GM10248 (cell line): ENCODE measurements around the gene SLC6A3.

Source experiments
- CTCF ChIA-PET: fragments of 300-600 bp; sonication (Branson Sonifier 250); formaldehyde crosslinking; extraction: SDS; loops from one replicate; lab custom pipeline; 2021; ENCODE audit warnings: antibody characterized with exemption; lab: Yijun Ruan, JAX
- POLR2A ChIA-PET: fragments of 350-650 bp; sonication (Branson Sonifier 250); formaldehyde crosslinking; extraction: SDS; loops from one replicate; lab custom pipeline; 2020; ENCODE audit warnings: antibody characterized with exemption; lab: Yijun Ruan, JAX
- DNase-seq: peaks from one replicate; pipeline ENCODE4 v3.0.0; 2012; ENCODE audit errors: extremely low spot score
- TF ChIP-seq, protein P1 (sequence below): IDR thresholded peaks from 2 replicates; pipeline ENCODE4 v1.5.1; 2012; ENCODE audit warnings: mild to moderate bottlenecking, low read depth; ENCODE audit errors: extremely low read depth, missing control alignments, control extremely low read depth

The SLC6A3 gene

DNA sequence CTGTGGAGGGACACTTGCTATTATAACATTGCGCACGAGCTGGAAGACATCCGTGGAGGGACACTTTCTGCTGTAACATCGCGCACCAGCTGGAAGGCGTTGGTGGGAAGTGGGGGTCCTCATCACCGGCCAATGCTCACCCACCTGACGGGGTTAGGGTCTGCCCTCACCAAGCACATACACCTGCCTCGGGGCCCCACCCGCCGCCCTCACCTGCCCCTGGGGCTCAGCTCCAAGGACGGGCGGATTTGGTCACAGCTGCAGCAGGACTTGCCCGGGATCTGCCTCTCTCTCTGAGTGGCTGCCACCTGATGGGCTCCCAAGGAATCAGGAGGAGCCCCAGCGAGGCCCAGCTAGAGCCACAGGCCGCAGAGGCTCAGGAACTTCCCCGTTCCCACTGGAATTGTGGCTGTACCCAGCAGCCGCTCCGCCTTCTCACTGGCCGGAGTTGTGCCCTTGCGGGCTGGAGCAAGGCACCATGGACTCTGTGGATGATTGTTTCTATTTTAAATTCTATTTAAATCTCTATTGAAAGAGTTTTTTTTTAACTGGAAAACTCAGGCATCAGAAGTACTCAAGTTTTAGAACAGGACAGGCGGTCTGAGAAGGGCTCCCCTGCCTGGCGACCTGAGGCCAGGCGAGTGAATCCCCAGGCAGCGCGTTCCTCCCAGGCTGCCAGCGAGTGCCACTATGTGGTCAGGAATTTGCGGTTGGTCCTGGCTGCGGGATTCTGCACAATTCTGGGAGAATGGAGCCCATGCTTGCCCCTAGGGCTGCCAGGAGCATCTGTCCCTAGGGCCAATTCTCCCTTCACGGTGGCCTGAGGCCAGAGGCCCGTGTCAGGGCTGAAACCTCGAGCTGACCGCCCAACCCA lies 38.9 kb upstream of the SLC6A3 start:
- TF ChIP-seq, protein P1, sequence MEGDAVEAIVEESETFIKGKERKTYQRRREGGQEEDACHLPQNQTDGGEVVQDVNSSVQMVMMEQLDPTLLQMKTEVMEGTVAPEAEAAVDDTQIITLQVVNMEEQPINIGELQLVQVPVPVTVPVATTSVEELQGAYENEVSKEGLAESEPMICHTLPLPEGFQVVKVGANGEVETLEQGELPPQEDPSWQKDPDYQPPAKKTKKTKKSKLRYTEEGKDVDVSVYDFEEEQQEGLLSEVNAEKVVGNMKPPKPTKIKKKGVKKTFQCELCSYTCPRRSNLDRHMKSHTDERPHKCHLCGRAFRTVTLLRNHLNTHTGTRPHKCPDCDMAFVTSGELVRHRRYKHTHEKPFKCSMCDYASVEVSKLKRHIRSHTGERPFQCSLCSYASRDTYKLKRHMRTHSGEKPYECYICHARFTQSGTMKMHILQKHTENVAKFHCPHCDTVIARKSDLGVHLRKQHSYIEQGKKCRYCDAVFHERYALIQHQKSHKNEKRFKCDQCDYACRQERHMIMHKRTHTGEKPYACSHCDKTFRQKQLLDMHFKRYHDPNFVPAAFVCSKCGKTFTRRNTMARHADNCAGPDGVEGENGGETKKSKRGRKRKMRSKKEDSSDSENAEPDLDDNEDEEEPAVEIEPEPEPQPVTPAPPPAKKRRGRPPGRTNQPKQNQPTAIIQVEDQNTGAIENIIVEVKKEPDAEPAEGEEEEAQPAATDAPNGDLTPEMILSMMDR: no peak
- CTCF ChIA-PET: interaction anchor here (0.8 to 4.6 kb wide), 12 partner anchors 9 to 161 kb away, joined by 3 to 14 read pairs (median 4); no protein-coding TSS in a partner anchor
- POLR2A ChIA-PET: interaction anchor here (0.9 to 4.0 kb wide), 7 partner anchors 9 to 38 kb away, joined by 3 to 29 read pairs (median 4); no protein-coding TSS in a partner anchor
- no peak for DNase-seq

DNA sequence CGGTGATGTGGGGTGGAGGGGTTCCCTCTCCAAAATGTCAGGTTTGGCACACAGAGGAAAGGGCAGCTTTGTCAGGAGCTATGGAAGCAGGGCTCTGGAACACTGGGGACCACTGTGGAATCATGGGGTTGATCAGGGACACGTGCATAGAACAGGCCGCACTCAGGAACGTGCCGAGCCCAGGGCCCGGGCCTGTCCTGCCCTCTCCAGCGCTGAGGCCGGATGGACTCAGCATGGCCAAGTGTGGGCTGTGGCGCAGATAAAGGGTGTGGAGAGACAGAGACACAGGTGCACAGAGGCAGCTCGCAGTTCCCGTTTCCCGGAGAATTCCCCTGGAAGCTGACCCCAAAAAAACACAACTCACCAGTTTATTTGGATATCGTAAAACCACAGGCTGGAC lies 37.8 kb upstream of the SLC6A3 start:
- DNase-seq: no peak
- POLR2A ChIA-PET: interaction anchor here (1.3 to 1.6 kb wide), 2 partner anchors 10 to 16 kb away, joined by 3 to 6 read pairs; no protein-coding TSS in a partner anchor
- TF ChIP-seq, protein P1: no peak
- CTCF ChIA-PET: interaction anchor here (1.2 to 4.6 kb wide), 5 partner anchors 9 to 162 kb away, joined by 3 to 14 read pairs (median 5); no protein-coding TSS in a partner anchor

DNA sequence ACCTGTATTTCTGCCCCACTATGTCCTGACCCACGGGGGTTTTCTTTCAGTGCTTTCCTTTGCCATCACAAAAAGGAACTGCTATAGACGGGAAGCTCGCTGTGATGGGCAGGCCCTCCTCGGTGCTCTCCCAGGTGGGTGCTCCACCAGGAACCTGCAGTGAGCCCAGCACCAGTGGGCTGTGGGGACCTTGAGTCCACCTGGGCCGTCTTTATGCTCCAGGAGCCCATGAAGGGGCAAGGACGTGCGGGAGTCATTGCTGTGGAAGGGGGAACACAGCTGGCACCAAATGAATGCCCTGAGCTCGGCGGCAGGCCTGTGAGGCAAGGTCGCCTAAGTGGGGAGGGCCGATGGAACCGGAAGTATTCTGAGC lies 36.7 kb upstream of the SLC6A3 start:
- POLR2A ChIA-PET: interaction anchor here (1.0 to 2.2 kb wide), 3 partner anchors 8 to 20 kb away, joined by 3 to 10 read pairs (median 4); no protein-coding TSS in a partner anchor
- TF ChIP-seq, protein P1: no peak
- DNase-seq: no peak
- CTCF ChIA-PET: interaction anchor here (1.5 to 4.6 kb wide), 2 partner anchors 10 to 12 kb away, joined by 4 to 12 read pairs; no protein-coding TSS in a partner anchor

DNA sequence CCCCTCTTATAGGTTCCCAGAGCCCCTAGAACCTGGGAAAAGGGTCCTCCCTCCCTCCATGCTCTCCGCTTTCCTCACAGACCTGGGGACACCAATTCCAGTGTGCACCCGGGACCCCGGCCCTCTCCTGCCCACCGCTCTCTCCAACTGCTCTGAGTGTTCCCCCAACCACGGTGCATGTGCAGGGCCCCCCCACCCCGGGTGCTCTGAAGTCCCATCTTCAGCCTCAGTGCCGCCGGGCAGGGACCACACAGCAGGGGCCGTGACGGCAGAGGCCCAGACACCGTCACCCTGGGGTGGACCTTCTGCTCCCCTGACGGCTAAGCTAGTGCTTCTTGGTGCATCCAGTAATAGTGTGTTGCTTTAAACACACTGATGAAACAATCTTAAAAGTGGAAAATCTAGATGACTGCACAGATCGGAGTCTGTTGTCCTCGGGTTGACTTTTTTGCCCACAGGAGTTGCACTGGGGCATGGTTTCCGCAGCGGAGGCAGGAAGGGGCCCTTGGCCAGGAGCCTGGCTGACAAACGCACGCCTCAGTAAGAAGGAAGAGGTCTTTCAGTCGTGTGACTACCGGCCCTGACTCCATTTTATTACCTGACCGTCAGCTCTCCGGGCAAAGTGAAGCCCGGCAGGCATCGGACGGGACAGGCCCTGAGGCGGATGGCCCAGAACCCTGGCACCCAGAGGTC lies 36.2 kb upstream of the SLC6A3 start:
- ChIA-PET CTCF (interaction anchor here (1.5 to 4.6 kb wide), 2 partner anchors 11 kb away, joined by 4 to 12 read pairs; no protein-coding TSS in a partner anchor), POLR2A (interaction anchor here (1.0 to 2.2 kb wide), 3 partner anchors 8 to 21 kb away, joined by 3 to 10 read pairs (median 4); no protein-coding TSS in a partner anchor)
- no peak for DNase-seq
- TF ChIP-seq, protein P1: no peak

DNA sequence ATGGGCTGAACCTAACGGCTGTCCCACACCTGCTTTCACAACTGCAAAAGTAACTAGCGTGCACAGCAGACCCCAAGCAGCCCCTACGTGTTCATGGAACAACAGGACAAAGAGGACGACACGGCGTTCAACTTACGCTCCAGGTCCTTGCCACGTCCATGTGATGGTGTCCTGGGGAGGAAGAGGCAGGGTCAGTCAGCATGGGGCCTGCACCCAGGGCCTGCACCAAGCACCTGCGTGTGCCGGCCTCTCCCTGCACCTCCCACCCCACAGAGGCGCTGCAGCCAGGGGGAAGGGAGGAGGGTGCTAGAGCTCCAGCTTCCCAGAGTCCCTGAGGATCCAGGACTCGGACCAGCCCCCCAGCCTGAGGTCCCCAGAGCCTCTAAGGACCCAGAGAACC lies 35.6 kb upstream of the SLC6A3 start:
- TF ChIP-seq, protein P1: no peak
- POLR2A ChIA-PET: interaction anchor here (0.6 to 2.2 kb wide), 6 partner anchors 9 to 25 kb away, joined by 3 to 10 read pairs (median 4); no protein-coding TSS in a partner anchor
- CTCF ChIA-PET: interaction anchor here (0.9 to 2.7 kb wide), 13 partner anchors 9 to 164 kb away, joined by 3 to 26 read pairs (median 6); no protein-coding TSS in a partner anchor
- DNase-seq: no peak

DNA sequence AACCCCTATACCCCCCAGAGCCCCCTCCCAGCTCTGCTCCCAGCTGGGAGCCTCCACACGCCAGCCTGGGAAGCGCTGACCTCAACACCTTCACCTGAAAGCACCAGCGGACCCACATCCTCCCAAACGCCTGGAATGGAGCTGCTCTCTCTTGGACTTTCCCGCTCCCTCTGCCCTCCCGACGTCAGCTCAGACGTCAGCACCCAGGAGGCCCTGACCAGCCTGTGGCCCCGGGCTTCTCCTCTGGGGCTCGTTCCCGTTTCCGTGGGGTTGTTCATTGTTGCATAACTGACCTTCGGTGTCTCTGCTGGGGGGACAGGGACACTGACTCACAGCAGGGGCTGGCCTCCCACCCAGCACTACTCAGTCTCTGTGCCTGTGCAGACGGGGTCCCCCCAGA lies 35.0 kb upstream of the SLC6A3 start:
- TF ChIP-seq, protein P1: no peak
- DNase-seq: no peak
- CTCF ChIA-PET: interaction anchor here (0.8 to 2.7 kb wide), 21 partner anchors 9 to 165 kb away, joined by 3 to 26 read pairs (median 4); no protein-coding TSS in a partner anchor
- POLR2A ChIA-PET: interaction anchor here (0.6 to 2.2 kb wide), 6 partner anchors 10 to 72 kb away, joined by 3 to 10 read pairs (median 4); no protein-coding TSS in a partner anchor
